Kidney epithelial cell (primary cell): ENCODE measurements around the gene FBRSL1. TPM values are rescaled to one million over a fixed set of nuclear protein-coding genes. Genes with fewer than 3 reads are reported as not detected.

Experiments
- DNase-seq: peaks from one replicate; pipeline ENCODE4 v3.0.0-alpha.2; 2010; ENCODE audit warnings: low read depth
- H3K27me3 ChIP-seq: 2 replicates; pipeline ENCODE4 v1.6.0; 2011; ENCODE audit warnings: low read length; ENCODE audit not compliant: control insufficient read depth, insufficient read depth
- H3K36me3 ChIP-seq: 2 replicates; pipeline ENCODE4 v1.5.1; 2011; ENCODE audit warnings: low read length; ENCODE audit not compliant: control insufficient read depth, insufficient read depth
- H3K4me3 ChIP-seq: 2 replicates; pipeline ENCODE4 v1.5.1; 2011; ENCODE audit warnings: low read depth, mild to moderate bottlenecking, control low read depth, low read length
- CTCF ChIP-seq: IDR thresholded peaks from 2 replicates; pipeline ENCODE4 v1.5.1; 2011; ENCODE audit warnings: mild to moderate bottlenecking, moderate library complexity, low read length, control low read depth, inconsistent platforms; ENCODE audit not compliant: insufficient read depth, poor library complexity, severe bottlenecking
- total RNA-seq: library from RNA; depleted of rRNA; stranded (reverse); fragments of >200 nt; gene quantifications from 2 replicates; pipeline ENCODE4 v1.2.3, GENCODE V29; 2015

The FBRSL1 gene
- total RNA-seq, 1 donor from 2014 or later = 22.9 TPM

GRCh38 chr12:132480623-132481132 lies 9.3 kb upstream of the FBRSL1 start:
- TF ChIP-seq CTCF = no peak
- DNase-seq = no peak
- H3K36me3 ChIP-seq = no peaks in the 10 kb centered on the region
- H3K4me3 ChIP-seq = no peak overlapping the region
- H3K27me3 ChIP-seq = peaks cover 12% of the 10 kb centered on the region

GRCh38 chr12:132481345-132481744 lies 8.6 kb upstream of the FBRSL1 start:
- DNase-seq = no peak

GRCh38 chr12:132481771-132482745 lies 7.9 kb upstream of the FBRSL1 start:
- Histone ChIP-seq H3K27me3 (peaks cover 12% of the 10 kb centered on the region), H3K4me3 (no peak overlapping the region), H3K36me3 (no peaks in the 10 kb centered on the region)
- TF ChIP-seq CTCF = no peak
- DNase-seq = no peak

More at GRCh38 chr12:132481345-132481744, 8.6 kb upstream of the FBRSL1 start:
- H3K4me3 ChIP-seq = no peak overlapping the region
- H3K36me3 ChIP-seq = no peaks in the 10 kb centered on the region
- TF ChIP-seq CTCF = no peak
- H3K27me3 ChIP-seq = peaks cover 12% of the 10 kb centered on the region

GRCh38 chr12:132482771-132483170 lies 7.2 kb upstream of the FBRSL1 start:
- Histone ChIP-seq H3K27me3 (peaks cover 12% of the 10 kb centered on the region), H3K36me3 (no peaks in the 10 kb centered on the region), H3K4me3 (no peak overlapping the region)
- no peak for DNase-seq
- no peak for TF ChIP-seq CTCF

GRCh38 chr12:132483208-132483607 lies 6.7 kb upstream of the FBRSL1 start:
- H3K4me3 ChIP-seq = no peak overlapping the region
- DNase-seq = no peak
- H3K27me3 ChIP-seq = peaks cover 13% of the 10 kb centered on the region
- TF ChIP-seq CTCF = no peak
- H3K36me3 ChIP-seq = no peaks in the 10 kb centered on the region
